Muscle layer of colon (tissue), 2 donors: Measurements from ENCODE around the gene UPP1.
"Not testable (repeated sequence)": the region's sequence is repeated elsewhere in the genome, so short reads cannot be mapped to it uniquely, and the experiment has no call there.

Experiments used
- H3K27ac ChIP-seq: one replicate; pipeline ENCODE4 v1.7.0; 2013; ENCODE audit warnings: low read depth, mild to moderate bottlenecking, low read length, moderate library complexity
- H3K27me3 ChIP-seq, 2 donors: one replicate each; pipeline ENCODE4 v1.7.0; 2013; ENCODE audit warnings: low read length in 2 of 2, mild to moderate bottlenecking in 2 of 2; ENCODE audit not compliant: insufficient read depth in 2 of 2, control insufficient read depth in 1 of 2
- H3K36me3 ChIP-seq: one replicate; pipeline ENCODE4 v1.7.0; 2013; ENCODE audit warnings: mild to moderate bottlenecking, low read length; ENCODE audit not compliant: insufficient read depth
- H3K4me1 ChIP-seq: one replicate; pipeline ENCODE4 v1.7.0; 2013; ENCODE audit warnings: mild to moderate bottlenecking, low read length; ENCODE audit not compliant: insufficient read depth
- H3K4me3 ChIP-seq, 2 donors: one replicate each; pipeline ENCODE4 v1.7.0; 2013; ENCODE audit warnings: low read length in 2 of 2, low read depth in 1 of 2, mild to moderate bottlenecking in 1 of 2, moderate library complexity in 1 of 2
- H3K9ac ChIP-seq: one replicate; pipeline ENCODE4 v1.7.0; 2013; ENCODE audit warnings: low read length
- H3K9me3 ChIP-seq: one replicate; pipeline ENCODE4 v1.7.0; 2013; ENCODE audit warnings: mild to moderate bottlenecking, low read length
- donor health status: abdominal sarcoma.
- donor health status: Adenocarcinoma of cecum.

The UPP1 gene

DNA sequence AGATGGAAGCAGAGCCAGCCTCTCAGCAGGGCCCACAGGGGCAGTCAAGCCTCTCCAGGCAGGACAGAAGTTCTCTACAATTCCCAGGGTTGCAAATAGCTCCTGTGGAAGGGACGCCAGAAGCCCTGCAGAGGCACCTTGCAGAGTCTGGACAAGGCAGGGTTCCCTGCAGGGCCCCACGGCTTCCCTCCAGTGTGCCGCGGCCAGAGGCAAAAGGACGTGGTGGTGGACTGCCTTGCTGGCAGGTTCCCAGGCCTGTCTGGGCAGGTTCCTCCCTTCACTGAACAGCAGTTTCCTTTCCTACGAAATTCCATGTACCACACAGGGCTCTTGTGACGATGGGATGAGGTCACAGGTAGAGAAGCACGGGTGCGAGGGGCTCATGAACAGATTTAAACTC is 25.1 kb downstream of the UPP1 start:
- H3K4me1 ChIP-seq = no peaks in the 10 kb centered on the region

DNA sequence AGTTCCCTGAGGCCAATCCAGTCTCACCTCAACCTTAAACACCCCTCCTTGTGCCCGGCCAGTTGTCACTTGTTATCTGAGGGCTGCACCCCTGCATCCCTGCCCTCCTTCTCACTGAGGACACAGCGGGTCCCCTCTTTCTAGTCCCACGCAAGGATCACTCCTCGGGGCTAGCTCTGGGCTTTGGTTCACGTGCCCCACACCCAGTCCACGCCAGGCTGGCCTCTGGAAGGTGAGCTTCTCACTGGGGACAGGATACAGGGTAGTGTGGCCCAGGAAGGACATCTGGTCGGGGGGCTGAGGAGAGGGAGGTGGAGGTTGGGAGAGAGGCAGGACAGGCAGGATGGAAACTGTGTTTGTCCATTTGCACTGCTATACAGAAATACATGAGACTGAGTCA is 25.5 kb downstream of the UPP1 start:
- no peaks in the 10 kb centered on the region for H3K9me3 ChIP-seq

More for the DNA sequence above, 25.1 kb downstream of the UPP1 start:
- Histone ChIP-seq H3K27ac (no peak overlapping the region), H3K27me3 (no peaks in the 10 kb centered on the region), H3K36me3 (no peaks in the 10 kb centered on the region), H3K9ac (no peak overlapping the region), H3K4me3 (no peak overlapping the region), H3K9me3 (no peaks in the 10 kb centered on the region)

GRCh38 chr7:48116043-48116442 is 27.0 kb downstream of the UPP1 start:
- Histone ChIP-seq H3K27ac (no peak overlapping the region), H3K4me3 (no peak overlapping the region), H3K9ac (no peak overlapping the region), H3K9me3 (no peaks in the 10 kb centered on the region), H3K27me3 (no peaks in the 10 kb centered on the region), H3K4me1 (no peaks in the 10 kb centered on the region), H3K36me3 (no peaks in the 10 kb centered on the region)

More for the DNA sequence above, 25.5 kb downstream of the UPP1 start:
- Histone ChIP-seq H3K4me1 (no peaks in the 10 kb centered on the region), H3K27me3 (no peaks in the 10 kb centered on the region), H3K27ac (no peak overlapping the region), H3K36me3 (no peaks in the 10 kb centered on the region), H3K9ac (no peak overlapping the region), H3K4me3 (no peak overlapping the region)

DNA sequence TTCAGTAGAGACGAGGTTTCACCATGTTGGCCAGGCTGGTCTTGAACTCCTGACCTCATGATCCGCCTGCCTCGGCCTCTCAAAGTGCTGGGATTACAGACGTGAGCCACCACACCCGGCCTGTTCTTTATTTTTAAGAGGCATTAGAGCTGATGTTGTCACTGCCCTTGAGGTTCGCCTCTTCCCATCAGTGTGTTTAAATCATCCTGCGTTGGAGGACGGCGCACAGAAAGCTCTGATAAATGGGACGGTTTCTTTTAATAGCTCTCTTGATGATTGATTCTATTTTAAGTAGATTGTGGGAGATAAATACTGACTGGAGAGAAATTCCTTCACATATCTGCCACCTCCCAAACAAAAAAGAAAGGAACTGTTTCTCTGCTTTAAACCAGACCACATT is 29.0 kb downstream of the UPP1 start:
- Histone ChIP-seq H3K27me3 (no peaks in the 10 kb centered on the region), H3K4me1 (no peaks in the 10 kb centered on the region), H3K9ac (no peak overlapping the region), H3K9me3 (no peaks in the 10 kb centered on the region), H3K36me3 (no peaks in the 10 kb centered on the region), H3K27ac (no peak overlapping the region), H3K4me3 (no peak overlapping the region)

DNA sequence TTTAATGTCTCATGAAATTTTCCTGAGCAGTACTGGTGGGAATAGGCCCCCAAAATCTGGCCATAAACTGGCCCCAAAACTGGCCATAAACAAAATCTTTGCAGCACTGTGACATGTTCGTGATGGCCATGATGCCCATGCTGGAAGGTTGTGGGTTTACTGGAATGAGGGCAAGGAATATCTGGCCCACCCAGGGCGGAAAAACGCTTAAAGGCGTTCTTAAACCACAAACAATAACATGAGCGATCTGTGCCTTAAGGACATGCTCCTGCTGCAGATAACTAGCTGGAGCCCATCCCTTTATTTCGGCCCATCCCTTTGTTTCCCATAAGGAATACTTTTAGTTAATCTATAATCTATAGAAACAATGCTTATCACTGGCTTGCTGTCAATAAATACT is 31.5 kb downstream of the UPP1 start:
- H3K9ac ChIP-seq, H3K36me3 ChIP-seq, H3K9me3 ChIP-seq, H3K27ac ChIP-seq, H3K27me3 ChIP-seq, H3K4me3 ChIP-seq, H3K4me1 ChIP-seq: not testable (repeated sequence)

- H3K27me3 ChIP-seq = no peaks in the 10 kb centered on the region
- H3K4me1 ChIP-seq = no peaks in the 10 kb centered on the region
- no peaks in the 10 kb centered on the region for H3K9me3 ChIP-seq
- H3K9ac ChIP-seq = no peak overlapping the region
- H3K4me3 ChIP-seq = no peak overlapping the region
- H3K36me3 ChIP-seq = no peaks in the 10 kb centered on the region
- no peak overlapping the region for H3K27ac ChIP-seq
Measured at GRCh38 chr7:48126037-48126436, 37.0 kb downstream of the UPP1 start.

- H3K9me3 ChIP-seq = no peaks in the 10 kb centered on the region
- H3K9ac ChIP-seq = no peak overlapping the region
- no peaks in the 10 kb centered on the region for H3K27me3 ChIP-seq
- no peaks in the 10 kb centered on the region for H3K36me3 ChIP-seq
- no peak overlapping the region for H3K27ac ChIP-seq
- H3K4me3 ChIP-seq = no peak overlapping the region
- no peaks in the 10 kb centered on the region for H3K4me1 ChIP-seq
Measured at GRCh38 chr7:48130658-48131108, 41.6 kb downstream of the UPP1 start.

- Histone ChIP-seq H3K27me3 (no peaks in the 10 kb centered on the region), H3K4me3 (no peak overlapping the region), H3K9ac (no peak overlapping the region), H3K9me3 (no peaks in the 10 kb centered on the region), H3K27ac (no peak overlapping the region), H3K36me3 (no peaks in the 10 kb centered on the region), H3K4me1 (no peaks in the 10 kb centered on the region)
Measured at GRCh38 chr7:48132792-48133191, 43.7 kb downstream of the UPP1 start.

- no peak overlapping the region for H3K27ac ChIP-seq
- no peaks in the 10 kb centered on the region for H3K36me3 ChIP-seq
- H3K27me3 ChIP-seq = no peaks in the 10 kb centered on the region
Measured at GRCh38 chr7:48139459-48139858, 50.4 kb downstream of the UPP1 start.

GRCh38 chr7:48140001-48140681 is 51.1 kb downstream of the UPP1 start:
- Histone ChIP-seq H3K4me3 (no peak overlapping the region), H3K4me1 (peaks cover 5% of the 10 kb centered on the region), H3K9ac (no peak overlapping the region), H3K27ac (no peak overlapping the region), H3K9me3 (no peaks in the 10 kb centered on the region), H3K36me3 (no peaks in the 10 kb centered on the region), H3K27me3 (no peaks in the 10 kb centered on the region)

More at GRCh38 chr7:48139459-48139858, 50.4 kb downstream of the UPP1 start:
- peaks cover 5% of the 10 kb centered on the region for H3K4me1 ChIP-seq
- H3K9me3 ChIP-seq = no peaks in the 10 kb centered on the region
- H3K4me3 ChIP-seq = no peak overlapping the region
- H3K9ac ChIP-seq = no peak overlapping the region

DNA sequence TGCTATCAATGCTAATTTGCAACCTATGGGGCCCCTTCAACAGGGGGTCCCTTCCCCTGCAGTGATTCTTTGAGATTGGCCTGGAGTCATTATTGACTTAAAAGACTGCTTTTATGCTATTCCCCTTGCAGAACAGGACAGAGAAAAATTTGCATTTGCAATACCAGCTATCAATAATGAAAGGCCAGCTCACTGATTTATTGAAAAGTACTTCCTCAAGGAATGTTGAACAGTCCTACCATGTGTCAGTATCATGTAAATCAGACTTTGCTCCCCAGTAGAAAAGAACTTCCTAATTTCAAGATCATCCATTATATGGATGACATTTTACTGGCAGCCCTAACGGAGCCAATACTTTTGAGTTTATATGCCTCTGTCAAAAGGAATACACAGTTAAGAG is 52.5 kb downstream of the UPP1 start:
- Histone ChIP-seq H3K27ac (no peak overlapping the region), H3K9ac (no peak overlapping the region), H3K9me3 (no peaks in the 10 kb centered on the region), H3K4me1 (peaks cover 5% of the 10 kb centered on the region), H3K36me3 (no peaks in the 10 kb centered on the region), H3K27me3 (no peaks in the 10 kb centered on the region), H3K4me3 (no peak overlapping the region)

GRCh38 chr7:48144291-48144768 is 55.3 kb downstream of the UPP1 start:
- Histone ChIP-seq H3K4me1 (peaks cover 5% of the 10 kb centered on the region), H3K9ac (no peak overlapping the region), H3K9me3 (no peaks in the 10 kb centered on the region), H3K4me3 (no peak overlapping the region), H3K27me3 (no peaks in the 10 kb centered on the region), H3K27ac (no peak overlapping the region), H3K36me3 (no peaks in the 10 kb centered on the region)
